Measurements from ENCODE around the gene IGFBP4. TPM values are rescaled to one million over a fixed set of nuclear protein-coding genes. Genes with fewer than 3 reads are reported as not detected.

IGFBP4 gene
- total and polyA plus RNA-seq, 2 of the 13 experiments (the other 11 are each of a cell fraction or from before 2014, with no cell fraction given) = 4.1 to 49.0 TPM

- TF ChIP-seq AFF4 (CRISPR knock-in tag; IDR thresholded peaks at IDR 0.05) = no peak
- TF ChIP-seq MBNL3 (CRISPR knock-in tag; conservative IDR thresholded peaks at IDR 0.05) = no peak
- peak; percentile 57; the same call in 1 of the 2 replicates for TF ChIP-seq ZNF136 (CRISPR knock-in tag; IDR thresholded peaks at IDR 0.05; ENCODE audit: low read depth)
- TF ChIP-seq ZNF672 (CRISPR knock-in tag; IDR thresholded peaks at IDR 0.05) = no peak
- peak; percentile 60 for TF ChIP-seq SMAD3 (CRISPR knock-in tag; IDR thresholded peaks at IDR 0.05)
- TF ChIP-seq SMARCC2 (IDR thresholded peaks at IDR 0.05) = peak; percentile 65; the same call in 1 of the 2 replicates
- TF ChIP-seq ATF3 (CRISPR knock-in tag; IDR thresholded peaks at IDR 0.05) = no peak
- peak; percentile 56 for TF ChIP-seq CREB1 (IDR thresholded peaks at IDR 0.05)
- peak; percentile 84 for TF ChIP-seq CREB1 (CRISPR knock-in tag; IDR thresholded peaks at IDR 0.05)
- no peak for TF ChIP-seq ZNF225 (CRISPR knock-in tag; IDR thresholded peaks at IDR 0.05)
- TF ChIP-seq THYN1 (CRISPR knock-in tag; IDR thresholded peaks at IDR 0.05; ENCODE audit: borderline replicate concordance, low read depth) = no peak
- no peak for TF ChIP-seq ZNF607 (CRISPR knock-in tag; IDR thresholded peaks at IDR 0.05; ENCODE audit: borderline replicate concordance)
- TF ChIP-seq DBP (CRISPR knock-in tag; IDR thresholded peaks at IDR 0.05; ENCODE audit: not compliant biosample characterization) = no peak
- no peak for TF ChIP-seq ZEB1 (IDR thresholded peaks at IDR 0.05; ENCODE audit: insufficient replicate concordance, low read depth)
- TF ChIP-seq MXD3 (CRISPR knock-in tag; IDR thresholded peaks at IDR 0.05) = peak; percentile 73; the same call in 1 of the 2 replicates
- TF ChIP-seq ETS1 (CRISPR knock-in tag; IDR thresholded peaks at IDR 0.05) = no peak
- TF ChIP-seq ZNF282 (IDR thresholded peaks at IDR 0.05; ENCODE audit: partially characterized antibody) = no peak
- no peak for TF ChIP-seq BATF2 (CRISPR knock-in tag; IDR thresholded peaks at IDR 0.05)
- no peak; the same call in 1 of the 2 replicates for TF ChIP-seq POLR2AphosphoS5 (IDR thresholded peaks at IDR 0.05; ENCODE audit: low read depth, low read length)
- no peak for TF ChIP-seq ZNF232 (CRISPR knock-in tag; IDR thresholded peaks at IDR 0.05; ENCODE audit: borderline replicate concordance)
- TF ChIP-seq ZNF543 (CRISPR knock-in tag; IDR thresholded peaks at IDR 0.05) = peak; percentile 85; the same call in 1 of the 2 replicates
- peak; percentile 43; the same call in 1 of the 2 replicates for TF ChIP-seq ZNF775 (CRISPR knock-in tag; IDR thresholded peaks at IDR 0.05; ENCODE audit: borderline replicate concordance)
Observed at GRCh38 chr17:40419559-40420331, 23.5 kb upstream of the IGFBP4 start (continued).

Data from HepG2 (cell line).